ENCODE data around the gene KCNJ2. TPM values are rescaled to one million over a fixed set of nuclear protein-coding genes. Genes with fewer than 3 reads are reported as not detected.

The KCNJ2 gene
- total and polyA plus RNA-seq, 10 of the 15 experiments (the other 5 are each of a cell fraction or from before 2014, with no cell fraction given) = 1.6 to 10.1 (median 3.2) TPM

DNA sequence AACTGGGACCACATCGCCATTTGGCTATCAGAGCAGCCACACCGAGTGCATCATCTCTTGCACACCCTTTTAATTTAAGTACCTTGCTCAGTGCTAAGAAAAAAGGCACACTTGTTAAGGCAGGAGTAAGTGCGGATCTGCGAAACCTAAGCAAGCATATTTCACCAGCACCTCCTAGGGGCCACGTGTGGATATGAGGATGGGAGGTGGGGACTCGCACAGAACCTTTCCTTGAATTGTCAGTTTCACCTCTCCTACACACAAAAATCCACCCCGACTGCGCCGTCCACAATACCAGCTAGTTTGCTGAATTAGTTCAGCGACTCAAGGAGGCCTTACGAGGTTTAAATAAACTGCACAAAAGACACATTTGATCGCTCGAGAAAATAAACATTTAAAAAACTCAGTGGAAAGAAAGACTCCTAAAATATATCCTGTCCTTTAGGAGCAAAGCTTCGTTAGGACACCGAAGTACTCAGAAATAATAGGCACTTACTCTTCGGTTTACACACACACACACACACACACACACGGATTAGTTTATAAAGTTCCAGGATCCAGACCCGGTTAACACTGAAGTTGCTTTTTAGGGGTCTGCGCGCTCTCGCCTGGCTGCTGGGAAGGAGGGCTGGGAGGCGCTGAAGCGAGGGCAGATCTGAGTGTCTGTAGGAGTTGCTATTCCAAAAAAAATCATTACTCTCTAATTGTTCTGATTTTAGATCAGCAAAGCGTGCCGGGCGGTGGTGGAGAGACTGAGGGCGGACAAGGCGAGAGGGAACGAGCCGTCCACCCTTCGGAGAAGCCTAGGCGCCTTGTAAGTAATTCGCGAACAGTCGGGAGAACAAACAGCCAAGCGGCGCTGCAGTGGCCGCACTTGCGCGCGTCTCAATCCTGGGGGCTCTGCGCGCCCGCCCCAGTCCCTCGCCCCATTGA lies 1.0 kb upstream of the KCNJ2 start (continued):
- TF ChIP-seq ZNF24 (IDR thresholded peaks at IDR 0.05) (no peak), SIX5 (IDR thresholded peaks at IDR 0.05; ENCODE audit: low read depth, low read length, severe bottlenecking) (no peak)

DNA sequence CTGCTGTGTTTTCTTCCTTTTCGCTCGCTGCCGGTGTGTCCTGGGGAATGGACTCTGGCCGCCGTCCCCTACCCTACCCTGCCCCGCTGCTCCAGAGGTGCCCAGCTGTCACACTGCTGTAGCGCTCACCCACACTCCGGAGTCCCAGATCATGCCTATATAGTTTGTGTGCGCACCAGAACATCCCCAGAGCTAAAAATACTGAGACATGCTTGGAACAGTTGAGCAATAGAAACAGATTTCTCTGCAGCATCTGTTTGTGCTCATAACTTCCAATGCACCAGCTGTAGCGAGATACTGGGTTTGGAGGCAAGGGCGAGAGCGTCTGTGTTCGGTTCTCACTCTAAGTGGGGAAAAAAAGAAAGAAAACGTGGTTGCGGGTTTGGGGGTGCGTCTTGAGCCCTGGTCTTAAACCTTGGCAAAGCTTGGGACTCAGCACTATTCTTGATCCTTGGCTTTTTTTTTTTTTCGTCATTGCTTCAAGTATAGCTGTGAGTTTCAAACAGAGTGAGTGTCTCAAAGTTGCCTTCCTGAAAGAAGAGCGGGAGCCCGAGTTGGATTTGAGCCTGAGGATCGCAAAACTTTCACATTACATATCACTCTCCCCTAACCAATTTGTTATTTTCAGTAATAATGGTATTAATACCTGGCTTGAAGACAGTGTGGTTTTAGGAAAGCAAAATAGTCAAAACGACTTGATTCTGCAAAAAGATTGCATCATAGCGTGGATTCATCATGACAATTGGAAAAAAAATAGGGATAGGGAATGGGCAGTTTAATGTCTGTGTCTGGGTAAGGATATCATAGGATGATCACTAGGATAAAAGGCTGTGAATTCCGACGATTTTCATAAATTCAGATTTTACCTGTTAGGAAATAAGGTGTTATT lies 621 bp downstream of the KCNJ2 start:
- Histone ChIP-seq H3K9me3 (replicated peaks; ENCODE audit: control insufficient read depth, insufficient read depth, low read length) (no peaks in the 10 kb centered on the region), H2AFZ (ENCODE audit: control insufficient read depth, low read depth, low read length) (no peak overlapping the region), H3K4me3 (peak overlapping the region; percentile 38; the same call in 1 of the 2 replicates), H3K4me2 (ENCODE audit: control insufficient read depth, insufficient read depth) (peak overlapping the region; percentile 97), H3K27ac (ENCODE audit: control insufficient read depth, insufficient read depth) (no peak overlapping the region), H3K4me1 (ENCODE audit: control insufficient read depth, insufficient read depth, low read length) (peaks cover 8% of the 10 kb centered on the region), H4K20me1 (ENCODE audit: control insufficient read depth, insufficient read depth) (no peaks in the 10 kb centered on the region), H3K36me3 (ENCODE audit: control insufficient read depth in 2 of 2, insufficient read depth in 2 of 2, low read length in 1 of 2) (no peaks in the 10 kb centered on the region), H3K9ac (ENCODE audit: control insufficient read depth, insufficient read depth, low read length) (no peak overlapping the region), H3K79me2 (ENCODE audit: control insufficient read depth, insufficient read depth, low read length) (no peaks in the 10 kb centered on the region), H3K27me3 (replicated peaks in 1 of 2; ENCODE audit: control insufficient read depth in 2 of 2, insufficient read depth in 2 of 2, low read length in 1 of 2) (peaks cover 0 to 10% of the 10 kb centered on the region in 2 experiments; a peak in 1 of 4 replicates)
- in situ Hi-C loops (cut with MboI) (no loop called here), intact Hi-C loops (cut with micrococcal nuclease; ENCODE audit: unreplicated experiment) (loop anchor here (2.0 to 5.0 kb wide), 3 partner anchors 39 to 382 kb away; no protein-coding TSS in a partner anchor)
- DNase-seq (ENCODE audit: low read depth, low spot score) (no peak), FAIRE-seq (no peak), ATAC-seq (peak; percentile 10)
- ChIA-PET CTCF (interaction anchor here (0.7 to 5.4 kb wide), 4 partner anchors 12 to 562 kb away, joined by 3 to 47 read pairs (median 18); no protein-coding TSS in a partner anchor), RAD21 (ENCODE audit: unreplicated experiment) (interaction anchor here (0.9 to 6.5 kb wide), 8 partner anchors 8 to 382 kb away, joined by 3 to 57 read pairs (median 8); no protein-coding TSS in a partner anchor), SMC1A (ENCODE audit: uncharacterized antibody, unreplicated experiment) (interaction anchor here (0.7 to 3.5 kb wide), 19 partner anchors 8 to 383 kb away, joined by 3 to 24 read pairs (median 5); no protein-coding TSS in a partner anchor), POLR2A (interaction anchor here (0.8 to 1.8 kb wide), 3 partner anchors 9 to 38 kb away, joined by 4 to 7 read pairs (median 5); no protein-coding TSS in a partner anchor)
- TF ChIP-seq MTA3 (IDR thresholded peaks at IDR 0.05; ENCODE audit: borderline replicate concordance, low read length) (no peak), EZH2 (IDR thresholded peaks at IDR 0.05; ENCODE audit: borderline replicate concordance, control insufficient read depth, low read depth, low read length) (0 out of 2 replicates have a peak, but pooled peaks have one; percentile 57), RFX5 (IDR thresholded peaks at IDR 0.05; ENCODE audit: low read depth, low read length) (no peak), EP300 (IDR thresholded peaks at IDR 0.05; ENCODE audit: borderline replicate concordance in 1 of 2, control insufficient read depth in 1 of 2, low read depth in 2 of 2, low read length in 2 of 2) (no peak), TCF12 (IDR thresholded peaks at IDR 0.05; ENCODE audit: low read depth, low read length) (no peak), SRF (IDR thresholded peaks at IDR 0.05; ENCODE audit: low read depth in 2 of 2, low read length in 2 of 2) (no peak)
- BruUV-seq (replicated peaks) = TSS peak; percentile 67
- WGBS (ENCODE audit: insufficient coverage, insufficient replicate concordance, low lambda C conversion rate, missing lambda C conversion rate) = 15% methylated on average over 24 of the region's 24 CpGs
